ENCODE data around the gene SLC50A1. TPM values are rescaled to one million over a fixed set of nuclear protein-coding genes. Genes with fewer than 3 reads are reported as not detected.

Gene SLC50A1
- total RNA-seq, 1 donor from 2014 or later: 25.9 TPM

DNA sequence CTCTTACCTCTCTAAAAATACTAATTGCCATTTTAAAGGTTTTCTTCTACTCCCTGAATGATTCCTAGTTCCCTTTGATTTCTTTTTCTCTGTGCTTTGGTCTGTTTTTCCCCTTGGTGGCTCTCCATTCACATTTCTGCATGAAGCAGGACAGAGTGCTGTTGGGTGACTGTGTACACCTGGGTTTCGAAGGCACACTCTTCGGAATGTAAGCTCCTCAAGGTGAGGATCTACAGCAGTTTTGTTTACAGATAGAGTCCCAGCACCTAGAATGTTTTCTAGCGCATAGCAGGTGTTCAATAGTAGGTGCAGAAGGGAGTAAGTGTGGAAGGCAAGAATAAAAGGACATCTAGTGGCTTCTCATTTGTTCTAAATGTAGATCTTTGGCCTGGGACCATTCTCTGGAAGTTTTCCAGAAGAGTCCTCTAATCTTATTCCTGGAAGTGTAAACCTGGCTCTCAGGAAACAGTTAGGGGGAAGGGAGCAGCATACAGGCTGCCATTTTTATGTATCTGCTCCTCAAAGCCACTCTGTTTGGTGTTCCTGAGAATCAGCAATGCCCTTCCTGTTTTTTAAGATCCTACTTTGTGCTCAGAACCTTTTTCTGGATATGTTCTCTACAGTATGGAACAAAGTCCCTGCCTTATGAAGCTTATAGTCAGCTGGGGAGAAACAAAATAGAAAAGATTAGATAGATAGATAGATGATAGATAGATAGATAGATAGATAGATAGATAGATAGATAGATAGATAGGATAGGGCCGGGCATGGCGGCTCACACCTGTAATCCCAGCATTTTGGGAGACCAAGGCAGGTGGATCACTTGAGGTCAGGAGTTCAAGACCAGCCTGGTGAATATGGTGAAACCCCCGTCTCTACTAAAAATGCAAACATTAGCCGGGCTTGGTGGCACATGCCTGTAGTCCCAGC lies 30.8 kb upstream of the SLC50A1 start:
- H3K4me1 Mint-ChIP-seq: no peaks in the 10 kb centered on the region
- peaks cover 3% of the 10 kb centered on the region for H3K27me3 Mint-ChIP-seq (ENCODE audit: low read depth)
- DNase-seq (ENCODE audit: low spot score in 2 of 2, unreplicated experiment in 2 of 2): no peak
- H3K36me3 Mint-ChIP-seq: no peaks in the 10 kb centered on the region
- no peak overlapping the region for H3K4me3 Mint-ChIP-seq
- TF ChIP-seq, protein P1, sequence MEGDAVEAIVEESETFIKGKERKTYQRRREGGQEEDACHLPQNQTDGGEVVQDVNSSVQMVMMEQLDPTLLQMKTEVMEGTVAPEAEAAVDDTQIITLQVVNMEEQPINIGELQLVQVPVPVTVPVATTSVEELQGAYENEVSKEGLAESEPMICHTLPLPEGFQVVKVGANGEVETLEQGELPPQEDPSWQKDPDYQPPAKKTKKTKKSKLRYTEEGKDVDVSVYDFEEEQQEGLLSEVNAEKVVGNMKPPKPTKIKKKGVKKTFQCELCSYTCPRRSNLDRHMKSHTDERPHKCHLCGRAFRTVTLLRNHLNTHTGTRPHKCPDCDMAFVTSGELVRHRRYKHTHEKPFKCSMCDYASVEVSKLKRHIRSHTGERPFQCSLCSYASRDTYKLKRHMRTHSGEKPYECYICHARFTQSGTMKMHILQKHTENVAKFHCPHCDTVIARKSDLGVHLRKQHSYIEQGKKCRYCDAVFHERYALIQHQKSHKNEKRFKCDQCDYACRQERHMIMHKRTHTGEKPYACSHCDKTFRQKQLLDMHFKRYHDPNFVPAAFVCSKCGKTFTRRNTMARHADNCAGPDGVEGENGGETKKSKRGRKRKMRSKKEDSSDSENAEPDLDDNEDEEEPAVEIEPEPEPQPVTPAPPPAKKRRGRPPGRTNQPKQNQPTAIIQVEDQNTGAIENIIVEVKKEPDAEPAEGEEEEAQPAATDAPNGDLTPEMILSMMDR (IDR thresholded peaks at IDR 0.05; ENCODE audit: unreplicated experiment): no peak
- H3K27ac Mint-ChIP-seq: no peak overlapping the region
- H3K9me3 Mint-ChIP-seq: no peaks in the 10 kb centered on the region

DNA sequence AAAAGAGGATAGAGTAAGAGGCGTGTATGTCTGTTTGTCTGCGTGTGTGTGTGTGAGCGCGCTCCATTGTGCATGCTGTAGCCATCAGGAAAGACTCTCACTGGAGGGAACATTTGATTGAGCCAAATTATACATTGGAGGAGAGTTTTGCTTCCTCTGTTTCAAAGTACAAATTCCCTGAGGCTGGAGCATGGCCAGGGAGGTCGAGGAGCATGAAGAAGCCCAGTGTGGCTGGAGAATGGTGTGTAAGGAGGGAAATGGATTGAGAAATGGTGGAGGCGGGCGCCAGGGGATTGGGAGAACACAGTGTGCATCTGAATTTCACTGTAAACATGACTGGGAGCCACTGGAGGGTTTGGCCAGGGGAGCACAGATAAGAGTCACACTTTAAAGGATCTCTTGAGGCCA lies 30.0 kb upstream of the SLC50A1 start:
- Mint-ChIP-seq H3K9me3 (no peaks in the 10 kb centered on the region), H3K36me3 (no peaks in the 10 kb centered on the region), H3K27me3 (ENCODE audit: low read depth) (peaks cover 3% of the 10 kb centered on the region), H3K4me3 (no peak overlapping the region), H3K27ac (no peak overlapping the region), H3K4me1 (peaks cover 4% of the 10 kb centered on the region)
- TF ChIP-seq, protein P1 (IDR thresholded peaks at IDR 0.05; ENCODE audit: unreplicated experiment): no peak
- no peak for DNase-seq (ENCODE audit: low spot score in 2 of 2, unreplicated experiment in 2 of 2)

DNA sequence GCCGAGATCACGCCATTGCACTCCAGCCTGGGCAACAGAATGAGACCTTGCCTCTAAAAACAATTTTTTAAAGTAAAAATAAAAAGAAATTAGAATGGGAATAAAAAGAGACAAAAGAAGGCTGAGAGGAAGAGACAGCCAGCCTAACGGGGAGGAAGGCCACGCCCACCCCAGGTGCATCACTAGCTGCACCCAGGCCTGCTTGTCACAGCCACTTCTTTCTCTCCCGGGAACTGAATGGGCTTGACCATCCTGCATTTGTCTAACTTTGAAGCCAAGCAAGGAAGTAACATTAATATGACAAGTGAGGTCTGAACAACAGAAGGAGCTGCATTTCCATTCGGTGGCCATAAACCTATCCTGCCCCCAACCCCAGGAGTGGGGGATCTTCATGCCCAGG lies 28.8 kb upstream of the SLC50A1 start:
- Mint-ChIP-seq H3K9me3 (no peaks in the 10 kb centered on the region), H3K27ac (no peak overlapping the region), H3K4me3 (no peak overlapping the region), H3K27me3 (ENCODE audit: low read depth) (peaks cover 3% of the 10 kb centered on the region), H3K4me1 (peaks cover 10% of the 10 kb centered on the region), H3K36me3 (no peaks in the 10 kb centered on the region)
- TF ChIP-seq, protein P1 (IDR thresholded peaks at IDR 0.05; ENCODE audit: unreplicated experiment): no peak
- DNase-seq (ENCODE audit: low spot score in 2 of 2, unreplicated experiment in 2 of 2): no peak

DNA sequence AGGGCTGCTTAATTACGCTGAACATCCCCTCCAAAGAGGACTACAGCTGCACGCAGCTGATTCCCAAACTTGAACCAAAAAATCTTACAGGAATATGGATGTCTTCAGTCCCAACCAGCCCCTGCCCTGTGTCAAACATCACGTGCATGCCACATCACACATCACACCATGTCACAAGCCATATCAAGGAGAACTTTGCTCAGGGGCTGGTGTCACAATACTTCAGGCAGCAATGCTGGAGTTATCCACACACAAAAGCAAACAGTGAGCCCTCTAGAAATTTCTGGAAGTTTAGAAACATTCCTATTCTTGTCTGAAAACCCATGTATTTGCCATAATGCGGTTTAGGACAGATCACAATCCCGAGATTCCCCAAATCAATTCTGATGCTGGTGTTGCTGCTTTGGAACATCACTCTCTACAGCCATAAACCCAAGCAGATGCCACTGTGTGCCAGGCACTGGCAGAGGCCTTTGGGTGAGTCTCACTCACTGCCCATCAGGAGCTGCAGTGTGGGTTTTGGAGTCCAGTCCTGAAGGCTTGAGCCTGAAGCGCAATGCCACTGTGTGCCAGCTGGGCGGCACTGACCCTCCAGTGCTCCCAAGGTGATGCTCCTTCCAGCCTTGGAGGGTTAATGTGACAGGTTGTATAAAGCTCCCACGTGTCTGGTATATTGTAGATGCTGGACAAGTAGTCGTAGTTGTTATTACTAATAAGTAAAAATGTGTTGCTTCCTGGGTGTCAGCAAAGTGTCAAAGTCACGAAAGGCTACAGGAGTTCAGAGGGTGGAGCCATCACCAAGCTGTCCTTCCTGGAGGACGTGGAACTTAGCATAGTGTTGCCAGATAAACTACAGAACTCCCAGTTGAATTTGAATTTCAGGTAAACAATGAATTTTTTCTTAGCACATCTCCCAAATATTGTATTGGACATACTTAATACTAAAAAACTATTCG lies 28.1 kb upstream of the SLC50A1 start:
- Mint-ChIP-seq H3K9me3 (no peaks in the 10 kb centered on the region), H3K27ac (no peak overlapping the region), H3K4me1 (peaks cover 11% of the 10 kb centered on the region), H3K27me3 (ENCODE audit: low read depth) (peaks cover 3% of the 10 kb centered on the region), H3K4me3 (no peak overlapping the region), H3K36me3 (no peaks in the 10 kb centered on the region)
- TF ChIP-seq, protein P1 (IDR thresholded peaks at IDR 0.05; ENCODE audit: unreplicated experiment): no peak
- DNase-seq (ENCODE audit: low spot score in 2 of 2, unreplicated experiment in 2 of 2): no peak

DNA sequence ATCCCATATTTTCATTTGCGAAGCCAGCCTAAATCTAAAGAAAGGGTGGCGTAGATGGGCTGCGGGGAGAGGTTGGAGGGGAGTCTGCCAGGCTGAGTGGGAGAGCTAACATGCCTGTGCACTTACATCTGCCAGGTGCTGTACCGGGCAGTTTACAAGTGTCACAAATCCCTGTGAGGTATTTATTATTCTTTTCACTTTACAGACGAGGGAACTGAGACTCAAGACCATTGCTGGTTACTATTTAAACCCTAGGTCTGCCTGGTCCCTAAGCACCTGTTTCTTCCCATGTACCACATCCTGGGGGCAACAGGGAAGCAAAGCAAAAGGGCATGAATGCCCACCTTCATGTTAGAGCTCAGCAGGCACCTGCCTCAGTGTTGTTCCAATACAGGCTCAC lies 27.4 kb upstream of the SLC50A1 start:
- Mint-ChIP-seq H3K27me3 (ENCODE audit: low read depth) (peaks cover 3% of the 10 kb centered on the region), H3K27ac (no peak overlapping the region), H3K4me1 (peaks cover 11% of the 10 kb centered on the region), H3K36me3 (no peaks in the 10 kb centered on the region), H3K4me3 (no peak overlapping the region), H3K9me3 (no peaks in the 10 kb centered on the region)
- no peak for DNase-seq (ENCODE audit: low spot score in 2 of 2, unreplicated experiment in 2 of 2)
- TF ChIP-seq, protein P1 (IDR thresholded peaks at IDR 0.05; ENCODE audit: unreplicated experiment): no peak
